Measurements from ENCODE around the gene PTAFR.

The PTAFR gene

GRCh38 chr1:28173151-28173979, 3.1 kb downstream of the PTAFR start:
- Histone ChIP-seq H3K27me3 (ENCODE audit: control insufficient read depth, insufficient read depth, low read length) (no peaks in the 10 kb centered on the region), H3K4me1 (ENCODE audit: control insufficient read depth, insufficient read depth, low read length) (peaks cover 26% of the 10 kb centered on the region), H3K4me3 (ENCODE audit: low read depth, low read length) (no peak overlapping the region), H3K27ac (ENCODE audit: low read depth, low read length) (no peak overlapping the region), H3K9me3 (ENCODE audit: control insufficient read depth, insufficient read depth, low read depth, low read length) (no peaks in the 10 kb centered on the region), H3K9ac (ENCODE audit: low read length) (no peak overlapping the region), H3K36me3 (ENCODE audit: control insufficient read depth, insufficient read depth, low read length) (no peaks in the 10 kb centered on the region)

DNA sequence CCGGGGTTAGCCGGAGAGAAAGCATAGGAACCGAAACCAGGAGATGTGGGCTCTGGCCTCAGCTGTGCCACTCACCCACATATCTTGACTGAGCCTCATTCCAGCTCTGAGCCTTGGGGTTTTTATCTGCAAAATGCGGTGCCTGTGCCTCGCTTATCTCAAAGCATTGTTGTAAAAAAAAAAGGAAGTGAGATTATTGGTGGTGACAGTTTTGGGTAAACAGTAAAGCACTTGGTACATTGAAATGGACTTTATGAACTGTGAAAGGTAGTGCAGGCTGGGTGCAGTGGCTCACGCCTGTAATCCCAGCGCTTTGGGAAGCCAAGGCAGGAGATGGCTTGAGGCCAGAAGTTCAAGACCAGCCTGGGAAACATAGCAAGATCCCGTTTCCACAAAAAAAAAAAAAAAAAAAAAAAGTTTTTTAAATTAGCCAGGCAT, 3.8 kb downstream of the PTAFR start:
- Histone ChIP-seq H3K27me3 (ENCODE audit: control insufficient read depth, insufficient read depth, low read length) (no peaks in the 10 kb centered on the region), H3K9me3 (ENCODE audit: control insufficient read depth, insufficient read depth, low read depth, low read length) (no peaks in the 10 kb centered on the region), H3K9ac (ENCODE audit: low read length) (no peak overlapping the region), H3K4me3 (ENCODE audit: low read depth, low read length) (no peak overlapping the region), H3K36me3 (ENCODE audit: control insufficient read depth, insufficient read depth, low read length) (no peaks in the 10 kb centered on the region), H3K4me1 (ENCODE audit: control insufficient read depth, insufficient read depth, low read length) (peaks cover 26% of the 10 kb centered on the region), H3K27ac (ENCODE audit: low read depth, low read length) (no peak overlapping the region)

DNA sequence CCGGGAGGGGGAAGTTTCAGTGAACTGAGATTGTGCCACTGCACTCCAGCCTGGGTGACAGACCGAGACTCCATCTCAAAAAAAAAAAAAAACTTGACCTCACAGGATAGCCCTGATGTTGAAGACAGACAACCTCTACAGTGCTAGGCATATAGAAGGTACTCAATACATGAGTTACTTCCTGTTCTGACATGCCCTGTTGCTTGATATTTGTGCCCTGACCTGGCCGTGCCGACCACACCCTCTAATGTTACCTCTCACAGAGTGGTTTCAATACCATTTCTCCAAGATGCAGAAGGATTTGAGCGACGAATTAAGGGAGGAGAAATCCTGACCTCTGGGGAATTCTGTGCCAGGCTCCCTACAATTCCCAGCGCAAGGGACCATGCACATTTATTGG, 5.2 kb downstream of the PTAFR start:
- Histone ChIP-seq H3K27me3 (ENCODE audit: control insufficient read depth, insufficient read depth, low read length) (no peaks in the 10 kb centered on the region), H3K27ac (ENCODE audit: low read depth, low read length) (no peak overlapping the region), H3K4me3 (ENCODE audit: low read depth, low read length) (no peak overlapping the region), H3K4me1 (ENCODE audit: control insufficient read depth, insufficient read depth, low read length) (peaks cover 17% of the 10 kb centered on the region; the same call in 1 of the 2 replicates), H3K9me3 (ENCODE audit: control insufficient read depth, insufficient read depth, low read depth, low read length) (no peaks in the 10 kb centered on the region), H3K9ac (ENCODE audit: low read length) (no peak overlapping the region), H3K36me3 (ENCODE audit: control insufficient read depth, insufficient read depth, low read length) (no peaks in the 10 kb centered on the region)

- H3K27ac ChIP-seq (ENCODE audit: low read depth, low read length), result no peak overlapping the region
- H3K9me3 ChIP-seq (ENCODE audit: control insufficient read depth, insufficient read depth, low read depth, low read length), result no peaks in the 10 kb centered on the region
- no peak overlapping the region for H3K9ac ChIP-seq (ENCODE audit: low read length)
- H3K27me3 ChIP-seq (ENCODE audit: control insufficient read depth, insufficient read depth, low read length), result no peaks in the 10 kb centered on the region
- no peak overlapping the region for H3K4me3 ChIP-seq (ENCODE audit: low read depth, low read length)
- H3K36me3 ChIP-seq (ENCODE audit: control insufficient read depth, insufficient read depth, low read length), result no peaks in the 10 kb centered on the region
- peaks cover 17% of the 10 kb centered on the region; the same call in 1 of the 2 replicates for H3K4me1 ChIP-seq (ENCODE audit: control insufficient read depth, insufficient read depth, low read length)
Observed at GRCh38 chr1:28170001-28170596, 6.4 kb downstream of the PTAFR start.

DNA sequence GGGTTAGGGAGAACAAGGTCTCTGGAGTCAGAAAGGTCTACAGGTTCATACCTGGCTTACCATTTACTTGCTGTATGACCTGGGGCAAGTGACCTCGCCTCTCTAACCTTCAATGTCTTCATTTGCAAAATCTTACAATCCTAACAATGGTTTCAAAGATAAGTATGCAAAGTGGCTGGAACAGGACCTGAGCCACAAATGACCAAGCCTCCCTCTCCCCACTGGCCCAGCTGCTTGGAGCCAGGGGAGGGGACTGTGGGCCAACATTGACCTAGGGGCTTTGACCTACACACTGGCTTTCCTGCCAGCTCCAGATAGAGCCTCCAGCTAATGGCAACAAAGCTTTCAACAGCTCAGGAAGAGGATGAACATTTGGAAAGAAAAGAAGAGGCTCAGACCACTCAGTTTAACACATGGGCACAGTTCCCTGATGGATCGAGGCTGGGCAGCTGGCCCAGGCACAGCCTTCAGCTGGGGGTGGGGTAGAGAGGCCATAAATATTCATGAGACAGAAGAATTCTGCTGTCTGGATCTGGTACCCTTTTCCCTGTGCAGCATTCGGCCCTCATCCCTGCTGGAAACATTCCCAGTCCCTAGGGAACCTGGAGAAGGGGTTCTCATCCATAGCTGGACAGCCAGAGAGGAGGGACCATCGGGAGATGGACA, 12.9 kb downstream of the PTAFR start:
- H3K27ac ChIP-seq (ENCODE audit: low read depth, low read length), result no peak overlapping the region
- no peaks in the 10 kb centered on the region for H3K27me3 ChIP-seq (ENCODE audit: control insufficient read depth, insufficient read depth, low read length)
- H3K36me3 ChIP-seq (ENCODE audit: control insufficient read depth, insufficient read depth, low read length), result no peaks in the 10 kb centered on the region
- no peak overlapping the region for H3K4me3 ChIP-seq (ENCODE audit: low read depth, low read length)
- peaks cover 19% of the 10 kb centered on the region for H3K4me1 ChIP-seq (ENCODE audit: control insufficient read depth, insufficient read depth, low read length)
- H3K9ac ChIP-seq (ENCODE audit: low read length), result no peak overlapping the region
- no peaks in the 10 kb centered on the region for H3K9me3 ChIP-seq (ENCODE audit: control insufficient read depth, insufficient read depth, low read depth, low read length)

- no peak overlapping the region for H3K27ac ChIP-seq (ENCODE audit: low read depth, low read length)
- peaks cover 19% of the 10 kb centered on the region for H3K4me1 ChIP-seq (ENCODE audit: control insufficient read depth, insufficient read depth, low read length)
- no peaks in the 10 kb centered on the region for H3K36me3 ChIP-seq (ENCODE audit: control insufficient read depth, insufficient read depth, low read length)
- H3K9ac ChIP-seq (ENCODE audit: low read length), result no peak overlapping the region
- no peak overlapping the region for H3K4me3 ChIP-seq (ENCODE audit: low read depth, low read length)
- no peaks in the 10 kb centered on the region for H3K27me3 ChIP-seq (ENCODE audit: control insufficient read depth, insufficient read depth, low read length)
- H3K9me3 ChIP-seq (ENCODE audit: control insufficient read depth, insufficient read depth, low read depth, low read length), result no peaks in the 10 kb centered on the region
Observed at GRCh38 chr1:28162151-28162550, 14.3 kb downstream of the PTAFR start.

GRCh38 chr1:28161751-28162150, 14.7 kb downstream of the PTAFR start:
- Histone ChIP-seq H3K9ac (ENCODE audit: low read length) (no peak overlapping the region), H3K27me3 (ENCODE audit: control insufficient read depth, insufficient read depth, low read length) (no peaks in the 10 kb centered on the region), H3K4me1 (ENCODE audit: control insufficient read depth, insufficient read depth, low read length) (peaks cover 19% of the 10 kb centered on the region), H3K9me3 (ENCODE audit: control insufficient read depth, insufficient read depth, low read depth, low read length) (no peaks in the 10 kb centered on the region), H3K27ac (ENCODE audit: low read depth, low read length) (no peak overlapping the region), H3K36me3 (ENCODE audit: control insufficient read depth, insufficient read depth, low read length) (no peaks in the 10 kb centered on the region), H3K4me3 (ENCODE audit: low read depth, low read length) (no peak overlapping the region)

DNA sequence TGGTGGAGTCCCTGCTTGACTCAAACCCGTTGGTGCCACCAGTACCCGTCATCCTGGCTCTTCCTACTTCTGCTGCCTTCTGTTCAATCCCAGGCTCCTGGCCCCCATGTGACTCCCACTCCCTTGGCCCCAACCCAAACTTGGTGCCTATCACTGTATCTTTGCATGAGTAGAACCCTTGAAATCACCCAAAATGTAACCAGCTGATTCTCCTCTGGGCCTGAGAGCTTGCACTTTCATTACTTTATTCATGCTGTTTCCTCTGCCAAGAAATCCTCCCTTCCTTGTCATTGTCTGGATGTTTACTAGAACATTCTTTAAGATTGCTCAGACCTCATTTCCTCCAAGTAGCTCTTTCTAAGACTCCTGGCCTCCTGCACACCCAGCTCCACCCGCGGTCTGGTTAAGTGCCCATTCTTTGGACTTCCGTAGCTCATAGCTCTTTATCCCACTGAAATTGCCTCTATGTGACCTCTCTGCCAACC, 15.7 kb downstream of the PTAFR start:
- Histone ChIP-seq H3K9ac (ENCODE audit: low read length) (no peak overlapping the region), H3K36me3 (ENCODE audit: control insufficient read depth, insufficient read depth, low read length) (no peaks in the 10 kb centered on the region), H3K4me3 (ENCODE audit: low read depth, low read length) (no peak overlapping the region), H3K9me3 (ENCODE audit: control insufficient read depth, insufficient read depth, low read depth, low read length) (no peaks in the 10 kb centered on the region), H3K27me3 (ENCODE audit: control insufficient read depth, insufficient read depth, low read length) (no peaks in the 10 kb centered on the region), H3K27ac (ENCODE audit: low read depth, low read length) (no peak overlapping the region), H3K4me1 (ENCODE audit: control insufficient read depth, insufficient read depth, low read length) (peaks cover 19% of the 10 kb centered on the region)

GRCh38 chr1:28159680-28160079, 16.8 kb downstream of the PTAFR start:
- Histone ChIP-seq H3K27ac (ENCODE audit: low read depth, low read length) (no peak overlapping the region), H3K4me1 (ENCODE audit: control insufficient read depth, insufficient read depth, low read length) (peaks cover 19% of the 10 kb centered on the region), H3K36me3 (ENCODE audit: control insufficient read depth, insufficient read depth, low read length) (no peaks in the 10 kb centered on the region)

DNA sequence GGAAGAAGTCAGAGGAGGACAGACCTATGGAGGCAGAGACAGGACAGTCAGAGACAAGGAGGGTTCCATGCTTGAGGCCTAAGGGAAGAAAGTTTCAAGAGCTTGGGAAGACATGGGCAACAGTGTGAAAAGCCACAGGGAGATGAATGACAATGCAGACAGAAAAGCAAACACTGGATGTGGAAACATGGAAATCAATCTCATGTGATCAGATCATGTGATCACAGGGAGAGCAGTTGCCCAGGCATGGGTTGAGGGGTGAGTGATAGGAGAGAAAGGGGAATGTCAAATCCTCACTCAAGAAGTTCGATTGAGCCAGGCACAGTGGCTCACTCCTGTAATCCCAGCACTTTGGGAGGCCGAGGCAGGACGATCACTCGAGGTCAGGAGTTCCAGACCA, 17.2 kb downstream of the PTAFR start:
- no peak overlapping the region for H3K27ac ChIP-seq (ENCODE audit: low read depth, low read length)
- no peaks in the 10 kb centered on the region for H3K9me3 ChIP-seq (ENCODE audit: control insufficient read depth, insufficient read depth, low read depth, low read length)

More at GRCh38 chr1:28159680-28160079, 16.8 kb downstream of the PTAFR start:
- Histone ChIP-seq H3K9ac (ENCODE audit: low read length) (no peak overlapping the region), H3K27me3 (ENCODE audit: control insufficient read depth, insufficient read depth, low read length) (no peaks in the 10 kb centered on the region), H3K9me3 (ENCODE audit: control insufficient read depth, insufficient read depth, low read depth, low read length) (no peaks in the 10 kb centered on the region), H3K4me3 (ENCODE audit: low read depth, low read length) (no peak overlapping the region)

GRCh38 chr1:28157894-28158293, 18.6 kb downstream of the PTAFR start:
- Histone ChIP-seq H3K4me1 (ENCODE audit: control insufficient read depth, insufficient read depth, low read length) (peaks cover 1% of the 10 kb centered on the region; the same call in 1 of the 2 replicates), H3K9me3 (ENCODE audit: control insufficient read depth, insufficient read depth, low read depth, low read length) (no peaks in the 10 kb centered on the region), H3K27me3 (ENCODE audit: control insufficient read depth, insufficient read depth, low read length) (no peaks in the 10 kb centered on the region), H3K4me3 (ENCODE audit: low read depth, low read length) (no peak overlapping the region), H3K36me3 (ENCODE audit: control insufficient read depth, insufficient read depth, low read length) (no peaks in the 10 kb centered on the region), H3K27ac (ENCODE audit: low read depth, low read length) (no peak overlapping the region), H3K9ac (ENCODE audit: low read length) (no peak overlapping the region)

More for the DNA sequence above, 17.2 kb downstream of the PTAFR start:
- H3K27me3 ChIP-seq (ENCODE audit: control insufficient read depth, insufficient read depth, low read length), result no peaks in the 10 kb centered on the region
- no peaks in the 10 kb centered on the region for H3K36me3 ChIP-seq (ENCODE audit: control insufficient read depth, insufficient read depth, low read length)
- no peak overlapping the region for H3K4me3 ChIP-seq (ENCODE audit: low read depth, low read length)
- H3K4me1 ChIP-seq (ENCODE audit: control insufficient read depth, insufficient read depth, low read length), result peaks cover 15% of the 10 kb centered on the region
- H3K9ac ChIP-seq (ENCODE audit: low read length), result no peak overlapping the region
